ENCODE data around the gene EXOC2. TPM values are rescaled to one million over a fixed set of nuclear protein-coding genes. Genes with fewer than 3 reads are reported as not detected.

EXOC2 gene
- total and polyA plus RNA-seq, 2 of the 13 experiments (the other 11 are each of a cell fraction or from before 2014, with no cell fraction given): 12.6 to 22.9 TPM

DNA sequence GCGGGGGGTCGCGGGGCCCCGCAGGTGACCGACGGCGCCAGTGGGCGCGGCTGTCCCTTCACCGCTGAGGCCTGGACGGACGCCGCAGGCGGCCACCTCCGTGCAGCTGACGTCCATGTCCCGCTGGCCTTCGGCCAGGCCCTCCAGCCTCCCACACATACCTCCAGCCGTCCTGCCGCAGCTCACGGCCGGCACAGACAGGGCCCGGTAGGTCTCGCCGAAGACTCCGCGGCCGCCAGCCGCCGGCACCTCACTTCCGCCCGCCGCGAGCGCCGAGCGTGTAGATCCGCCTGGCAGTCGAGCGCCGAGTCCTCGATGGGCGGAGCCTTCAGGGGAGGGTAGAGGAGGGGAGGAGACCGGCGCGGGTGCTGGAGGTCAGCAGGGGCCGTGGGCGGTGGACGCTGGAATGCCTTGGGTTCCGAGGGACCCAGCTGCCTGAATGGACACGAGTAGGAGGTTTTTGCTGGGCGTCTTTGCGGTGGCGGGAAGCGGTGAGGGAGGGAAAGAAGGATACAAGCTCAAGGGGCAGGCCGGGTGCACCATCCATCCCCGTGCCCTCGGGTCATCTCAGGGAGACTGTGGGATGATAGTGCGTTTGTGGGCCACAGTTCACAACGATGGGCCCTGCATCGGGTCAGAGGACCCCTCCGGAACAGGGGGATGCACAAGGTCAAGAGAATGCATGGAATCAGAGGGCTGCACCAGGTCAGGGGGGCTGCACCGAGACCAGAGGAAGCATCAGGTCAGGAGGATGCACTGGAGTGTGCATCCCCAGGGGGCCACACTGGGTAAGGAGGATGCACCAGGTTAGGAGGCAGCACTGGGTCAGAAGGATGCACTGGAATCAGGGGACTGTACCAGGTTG is at the start of gene EXOC2 (continued):
- TF ChIP-seq ZNF143 (CRISPR knock-in tag; IDR thresholded peaks at IDR 0.05): peak; percentile 38; the same call in 1 of the 2 replicates
- TF ChIP-seq ZNF775 (CRISPR knock-in tag; IDR thresholded peaks at IDR 0.05; ENCODE audit: borderline replicate concordance): no peak
- TF ChIP-seq AKNA (CRISPR knock-in tag; IDR thresholded peaks at IDR 0.05; ENCODE audit: borderline replicate concordance): 0 out of 2 replicates have a peak, but pooled peaks have one; percentile 69
- TF ChIP-seq, protein P1, sequence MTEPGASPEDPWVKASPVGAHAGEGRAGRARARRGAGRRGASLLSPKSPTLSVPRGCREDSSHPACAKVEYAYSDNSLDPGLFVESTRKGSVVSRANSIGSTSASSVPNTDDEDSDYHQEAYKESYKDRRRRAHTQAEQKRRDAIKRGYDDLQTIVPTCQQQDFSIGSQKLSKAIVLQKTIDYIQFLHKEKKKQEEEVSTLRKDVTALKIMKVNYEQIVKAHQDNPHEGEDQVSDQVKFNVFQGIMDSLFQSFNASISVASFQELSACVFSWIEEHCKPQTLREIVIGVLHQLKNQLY (CRISPR knock-in tag; IDR thresholded peaks at IDR 0.05): 0 out of 2 replicates have a peak, but pooled peaks have one; percentile 16
- TF ChIP-seq TRIM24 (CRISPR knock-in tag; IDR thresholded peaks at IDR 0.05): no peak
- TF ChIP-seq ZNF430 (CRISPR knock-in tag; IDR thresholded peaks at IDR 0.05): no peak; the same call in none of the 2 replicates
- no peak for TF ChIP-seq CBX2 (IDR thresholded peaks at IDR 0.05; ENCODE audit: low read depth, low read length)
- peak; percentile 52; the same call in 1 of the 2 replicates for TF ChIP-seq CBX2 (CRISPR knock-in tag; IDR thresholded peaks at IDR 0.05; ENCODE audit: low read depth)
- 0 out of 2 replicates have a peak, but pooled peaks have one; percentile 15 for TF ChIP-seq RFX3 (CRISPR knock-in tag; IDR thresholded peaks at IDR 0.05)
- TF ChIP-seq KLF9 (CRISPR knock-in tag; IDR thresholded peaks at IDR 0.05; ENCODE audit: low read depth): peak; percentile 75; the same call in 1 of the 2 replicates
- no peak for TF ChIP-seq PAX8 (CRISPR knock-in tag; IDR thresholded peaks at IDR 0.05; ENCODE audit: borderline replicate concordance)
- TF ChIP-seq ZBTB42 (CRISPR knock-in tag; IDR thresholded peaks at IDR 0.05): peak; percentile 94; the same call in 1 of the 2 replicates
- peak; percentile 96 for TF ChIP-seq ZNF747 (CRISPR knock-in tag; IDR thresholded peaks at IDR 0.05; ENCODE audit: borderline replicate concordance)
- TF ChIP-seq, protein P2, sequence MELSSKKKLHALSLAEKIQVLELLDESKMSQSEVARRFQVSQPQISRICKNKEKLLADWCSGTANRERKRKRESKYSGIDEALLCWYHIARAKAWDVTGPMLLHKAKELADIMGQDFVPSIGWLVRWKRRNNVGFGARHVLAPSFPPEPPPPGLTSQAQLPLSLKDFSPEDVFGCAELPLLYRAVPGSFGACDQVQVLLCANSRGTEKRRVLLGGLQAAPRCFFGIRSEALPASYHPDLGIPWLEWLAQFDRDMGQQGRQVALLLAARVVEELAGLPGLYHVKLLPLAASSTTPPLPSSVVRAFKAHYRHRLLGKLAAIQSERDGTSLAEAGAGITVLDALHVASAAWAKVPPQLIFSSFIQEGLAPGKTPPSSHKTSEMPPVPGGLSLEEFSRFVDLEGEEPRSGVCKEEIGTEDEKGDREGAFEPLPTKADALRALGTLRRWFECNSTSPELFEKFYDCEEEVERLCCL (CRISPR knock-in tag; IDR thresholded peaks at IDR 0.05; ENCODE audit: borderline replicate concordance): peak; percentile 83; the same call in 1 of the 2 replicates
- TF ChIP-seq, protein P3, sequence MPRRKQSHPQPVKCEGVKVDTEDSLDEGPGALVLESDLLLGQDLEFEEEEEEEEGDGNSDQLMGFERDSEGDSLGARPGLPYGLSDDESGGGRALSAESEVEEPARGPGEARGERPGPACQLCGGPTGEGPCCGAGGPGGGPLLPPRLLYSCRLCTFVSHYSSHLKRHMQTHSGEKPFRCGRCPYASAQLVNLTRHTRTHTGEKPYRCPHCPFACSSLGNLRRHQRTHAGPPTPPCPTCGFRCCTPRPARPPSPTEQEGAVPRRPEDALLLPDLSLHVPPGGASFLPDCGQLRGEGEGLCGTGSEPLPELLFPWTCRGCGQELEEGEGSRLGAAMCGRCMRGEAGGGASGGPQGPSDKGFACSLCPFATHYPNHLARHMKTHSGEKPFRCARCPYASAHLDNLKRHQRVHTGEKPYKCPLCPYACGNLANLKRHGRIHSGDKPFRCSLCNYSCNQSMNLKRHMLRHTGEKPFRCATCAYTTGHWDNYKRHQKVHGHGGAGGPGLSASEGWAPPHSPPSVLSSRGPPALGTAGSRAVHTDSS (CRISPR knock-in tag; conservative IDR thresholded peaks at IDR 0.05): peak; percentile 96; the same call in 1 of the 2 replicates
- peak; percentile 87 for TF ChIP-seq SP5 (CRISPR knock-in tag; IDR thresholded peaks at IDR 0.05; ENCODE audit: borderline replicate concordance, low read depth)
- TF ChIP-seq KLF13 (CRISPR knock-in tag; IDR thresholded peaks at IDR 0.05): peak; percentile 77
- no peak for TF ChIP-seq ZNF362 (CRISPR knock-in tag; IDR thresholded peaks at IDR 0.05; ENCODE audit: borderline replicate concordance)

All from HepG2 (cell line).